NB4 (cell line): ENCODE measurements around the gene CTRB1.

Experiments used
- DNase-seq: peaks from one replicate; pipeline ENCODE4 v3.0.0; 2010; ENCODE audit warnings: low read depth
- H3K4me3 ChIP-seq: one replicate; pipeline ENCODE4 v1.5.1; 2011; ENCODE audit warnings: mild to moderate bottlenecking, low read depth, low read length, moderate library complexity
- CTCF ChIP-seq: IDR thresholded peaks from one replicate; pipeline ENCODE4 v1.5.1; 2012; ENCODE audit warnings: low read depth, low read length
- MYC ChIP-seq: IDR thresholded peaks from 2 replicates; pipeline ENCODE4 v1.6.1; 2011; ENCODE audit warnings: low read depth, low read length
- POLR2A ChIP-seq: IDR thresholded peaks from 2 replicates; pipeline ENCODE4 v1.6.1; 2011; ENCODE audit warnings: mild to moderate bottlenecking; ENCODE audit not compliant: insufficient read length; ENCODE audit errors: extremely low read depth
- TF ChIP-seq, protein P1 (sequence below): IDR thresholded peaks from 2 replicates; pipeline ENCODE4 v1.6.1; 2011; ENCODE audit warnings: low read depth, low read length

Gene CTRB1

GRCh38 chr16:75257886-75258806, 39.4 kb downstream of the CTRB1 start:
- TF ChIP-seq, protein P1, sequence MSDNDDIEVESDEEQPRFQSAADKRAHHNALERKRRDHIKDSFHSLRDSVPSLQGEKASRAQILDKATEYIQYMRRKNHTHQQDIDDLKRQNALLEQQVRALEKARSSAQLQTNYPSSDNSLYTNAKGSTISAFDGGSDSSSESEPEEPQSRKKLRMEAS, result no peak
- TF ChIP-seq MYC (no peak), CTCF (no peak), POLR2A (no peak)
- DNase-seq, result no peak

DNA sequence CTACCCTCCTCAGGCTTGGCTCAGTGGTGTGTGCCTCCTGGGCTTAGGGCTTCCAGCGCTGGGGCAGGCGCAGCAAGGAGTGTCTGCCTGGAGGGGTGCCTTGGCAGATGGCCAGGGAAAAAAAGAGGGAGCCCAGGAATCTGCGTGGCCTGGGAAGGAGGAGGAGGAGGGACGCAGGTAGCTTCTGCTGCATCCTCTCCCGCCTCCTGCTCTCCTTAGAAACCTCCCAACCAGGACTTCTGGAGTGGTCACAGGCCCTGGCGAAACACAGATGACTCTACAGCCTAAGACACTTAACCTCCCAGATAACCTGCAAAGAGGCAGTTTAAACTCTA, 40.0 kb downstream of the CTRB1 start:
- TF ChIP-seq CTCF (no peak), MYC (no peak), POLR2A (no peak)
- TF ChIP-seq, protein P1, result no peak
- no peak for DNase-seq
- H3K4me3 ChIP-seq, result no peak overlapping the region

More at GRCh38 chr16:75257886-75258806, 39.4 kb downstream of the CTRB1 start:
- H3K4me3 ChIP-seq, result no peak overlapping the region

DNA sequence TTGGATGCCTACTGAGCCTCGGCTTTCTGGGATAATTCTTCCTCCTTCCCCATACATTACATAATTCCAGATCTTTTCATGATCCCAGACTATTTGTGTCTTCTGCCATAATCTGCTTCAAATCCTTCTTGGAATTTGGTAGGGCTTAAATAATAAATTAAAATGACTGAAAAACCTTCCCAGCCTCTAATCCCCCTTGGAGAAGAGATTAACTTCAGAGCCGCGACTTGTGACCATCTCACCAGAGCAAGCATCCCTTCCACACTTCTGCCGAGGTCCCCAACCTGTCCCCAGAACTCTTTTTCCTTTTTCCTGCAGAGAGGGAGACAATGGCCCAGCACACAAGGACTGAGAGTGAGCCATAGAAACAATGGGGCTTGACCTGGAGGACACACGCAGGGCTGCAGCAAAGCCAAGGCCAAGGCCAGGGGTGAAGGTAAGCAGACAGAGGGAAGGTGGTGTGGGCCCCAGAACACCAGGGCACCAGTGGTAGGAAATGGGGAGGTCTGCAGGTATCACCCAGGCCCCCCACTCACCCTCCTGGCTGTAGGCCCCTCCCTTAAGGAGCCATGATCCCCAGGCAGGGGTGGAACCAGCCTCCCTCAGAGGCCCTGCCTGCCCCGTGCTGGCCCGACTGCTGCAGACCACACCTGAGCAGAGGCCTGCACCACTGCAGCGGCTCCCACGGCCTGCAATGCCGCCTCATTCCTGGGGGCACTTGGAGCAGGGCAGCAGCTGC, 42.2 kb downstream of the CTRB1 start:
- DNase-seq, result no peak
- TF ChIP-seq POLR2A (no peak), MYC (no peak), CTCF (no peak)
- TF ChIP-seq, protein P1, result no peak
- H3K4me3 ChIP-seq, result no peak overlapping the region

GRCh38 chr16:75261590-75262078, 42.8 kb downstream of the CTRB1 start:
- TF ChIP-seq CTCF (no peak), POLR2A (no peak)
- TF ChIP-seq, protein P1, result no peak
- DNase-seq, result no peak
- H3K4me3 ChIP-seq, result no peak overlapping the region

GRCh38 chr16:75262104-75262799, 43.5 kb downstream of the CTRB1 start:
- TF ChIP-seq POLR2A, result no peak
- no peak for TF ChIP-seq MYC
- no peak for TF ChIP-seq CTCF
- TF ChIP-seq, protein P1, result no peak
- no peak for DNase-seq
- H3K4me3 ChIP-seq, result no peak overlapping the region
